22Rv1 (cell line): ENCODE data around the gene ZNF764.
"Not testable (repeated sequence)": the region's sequence is repeated elsewhere in the genome, so short reads cannot be mapped to it uniquely, and the experiment has no call there.

Experiments
- H3K27ac ChIP-seq: fragments of 450-650 bp; 2 replicates; pipeline ENCODE4 v1.5.1; 2017
- ZFX ChIP-seq: fragments of 450-650 bp; IDR thresholded peaks from 2 replicates; pipeline ENCODE4 v1.6.1; 2017; ENCODE audit warnings: antibody characterized with exemption, borderline replicate concordance
- TF ChIP-seq, protein P1 (sequence below): fragments of 450-650 bp; IDR thresholded peaks from 2 replicates; pipeline ENCODE4 v1.5.1; 2017; ENCODE audit warnings: mild to moderate bottlenecking

The ZNF764 gene

DNA sequence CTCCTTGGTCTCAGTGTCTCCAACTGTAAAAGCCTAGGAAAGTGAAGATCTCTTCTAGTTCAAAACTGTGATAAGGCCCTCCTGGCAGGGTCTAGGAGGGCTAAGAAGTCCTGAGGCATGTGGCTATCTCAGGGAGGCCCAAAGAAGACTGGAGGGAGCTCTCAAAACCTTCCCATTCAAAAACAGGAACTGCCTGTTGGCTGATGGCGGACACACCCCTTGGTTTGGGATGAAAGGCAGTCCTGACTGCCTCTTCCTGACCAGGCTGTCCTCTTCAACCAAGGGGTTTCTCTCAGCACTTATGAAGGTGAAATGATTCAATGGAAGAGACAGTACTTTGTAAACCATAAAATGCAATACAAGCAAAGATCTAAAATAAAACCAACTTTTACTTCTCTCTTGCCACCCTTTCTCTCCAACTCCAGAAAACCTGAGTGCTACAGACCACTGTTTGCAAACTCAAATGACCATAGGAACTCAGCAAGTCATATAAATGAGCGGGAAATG lies 4.7 kb downstream of the ZNF764 start:
- TF ChIP-seq, protein P1, sequence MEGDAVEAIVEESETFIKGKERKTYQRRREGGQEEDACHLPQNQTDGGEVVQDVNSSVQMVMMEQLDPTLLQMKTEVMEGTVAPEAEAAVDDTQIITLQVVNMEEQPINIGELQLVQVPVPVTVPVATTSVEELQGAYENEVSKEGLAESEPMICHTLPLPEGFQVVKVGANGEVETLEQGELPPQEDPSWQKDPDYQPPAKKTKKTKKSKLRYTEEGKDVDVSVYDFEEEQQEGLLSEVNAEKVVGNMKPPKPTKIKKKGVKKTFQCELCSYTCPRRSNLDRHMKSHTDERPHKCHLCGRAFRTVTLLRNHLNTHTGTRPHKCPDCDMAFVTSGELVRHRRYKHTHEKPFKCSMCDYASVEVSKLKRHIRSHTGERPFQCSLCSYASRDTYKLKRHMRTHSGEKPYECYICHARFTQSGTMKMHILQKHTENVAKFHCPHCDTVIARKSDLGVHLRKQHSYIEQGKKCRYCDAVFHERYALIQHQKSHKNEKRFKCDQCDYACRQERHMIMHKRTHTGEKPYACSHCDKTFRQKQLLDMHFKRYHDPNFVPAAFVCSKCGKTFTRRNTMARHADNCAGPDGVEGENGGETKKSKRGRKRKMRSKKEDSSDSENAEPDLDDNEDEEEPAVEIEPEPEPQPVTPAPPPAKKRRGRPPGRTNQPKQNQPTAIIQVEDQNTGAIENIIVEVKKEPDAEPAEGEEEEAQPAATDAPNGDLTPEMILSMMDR, result no peak
- TF ChIP-seq ZFX, result no peak
- H3K27ac ChIP-seq, result peak overlapping the region; percentile 26

DNA sequence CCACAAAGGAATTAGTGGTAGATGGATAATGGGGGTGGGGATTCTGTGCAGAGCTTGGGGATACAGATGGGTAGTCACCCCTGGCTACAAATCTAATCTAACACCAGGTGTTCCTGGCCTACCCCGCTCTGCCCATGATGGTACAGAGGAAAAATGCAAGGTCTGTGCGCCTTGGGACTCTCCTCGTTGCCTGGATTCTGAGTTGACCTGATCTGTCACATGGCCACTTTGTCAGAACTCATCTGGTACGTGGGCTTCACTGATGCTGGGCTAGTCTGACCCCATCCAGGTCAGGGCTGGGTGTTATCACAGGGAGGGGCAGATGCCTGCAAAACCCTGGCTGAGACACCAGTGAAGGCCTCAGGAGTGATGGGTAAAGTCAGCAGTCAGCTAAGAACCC lies 5.2 kb downstream of the ZNF764 start:
- H3K27ac ChIP-seq, result peak overlapping the region; percentile 26; the same call in 1 of the 2 replicates
- TF ChIP-seq ZFX, result no peak
- TF ChIP-seq, protein P1, result no peak

DNA sequence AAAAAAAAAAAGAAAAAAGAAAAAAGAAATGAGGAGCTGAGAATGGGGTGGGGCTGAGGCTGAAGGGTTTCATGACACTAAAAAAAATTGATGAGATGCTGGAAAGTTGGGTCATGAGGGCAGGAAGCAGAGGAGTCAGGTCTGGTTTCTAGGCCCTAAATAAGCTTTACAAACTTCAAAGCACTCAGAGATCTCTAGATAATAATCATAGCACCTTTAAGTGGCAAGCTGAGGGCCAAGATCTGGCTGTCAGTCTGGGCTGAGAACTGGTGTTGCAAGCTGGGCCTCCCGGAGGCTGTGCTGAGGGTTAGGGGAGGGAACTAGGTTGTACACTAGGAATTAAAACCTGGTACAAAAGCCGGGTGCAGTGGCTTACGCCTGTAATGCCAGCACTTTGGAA lies 6.4 kb downstream of the ZNF764 start:
- H3K27ac ChIP-seq, result no peak overlapping the region
- TF ChIP-seq ZFX, result no peak
- TF ChIP-seq, protein P1, result no peak

DNA sequence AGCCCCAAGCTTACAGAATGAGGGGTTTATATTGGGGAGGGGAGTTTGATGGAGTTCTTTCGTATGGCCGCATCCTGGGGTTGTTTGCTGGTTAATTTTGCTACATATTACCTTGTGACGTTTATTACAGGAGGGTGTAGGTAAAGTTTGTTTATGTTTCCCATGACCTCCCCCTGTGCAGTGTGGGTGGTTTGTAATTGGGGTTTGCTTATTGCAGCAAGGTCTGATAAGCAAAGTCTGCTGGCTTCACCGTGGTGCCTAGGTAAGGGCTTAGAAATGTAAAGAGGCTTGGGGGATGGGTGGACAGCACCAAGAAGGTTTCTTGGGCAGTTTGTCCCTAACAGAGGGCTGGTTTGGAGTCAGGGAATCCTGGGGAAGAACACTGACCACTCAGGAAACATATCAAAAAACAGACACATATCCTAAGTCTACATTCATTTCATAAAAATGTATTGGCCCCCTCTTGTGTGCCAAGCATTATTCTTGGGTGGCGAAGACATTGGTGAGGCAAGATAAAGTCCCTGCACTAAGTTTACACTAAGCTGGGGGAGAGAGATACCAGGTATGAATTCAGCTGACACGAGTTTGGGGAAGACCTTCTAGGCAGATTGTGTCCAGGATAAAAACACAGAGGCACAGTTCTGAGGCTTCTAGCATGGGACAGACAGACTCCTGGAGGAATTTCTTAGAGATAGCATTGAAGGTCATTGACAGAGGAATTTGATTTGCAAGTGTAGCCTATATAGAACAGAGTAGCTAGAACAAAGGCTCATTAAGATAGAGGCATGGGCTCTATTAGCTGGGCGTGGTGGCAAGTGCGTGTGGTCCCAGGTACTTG lies 9.5 kb downstream of the ZNF764 start:
- TF ChIP-seq, protein P1, result no peak
- TF ChIP-seq ZFX, result no peak
- no peak overlapping the region for H3K27ac ChIP-seq

DNA sequence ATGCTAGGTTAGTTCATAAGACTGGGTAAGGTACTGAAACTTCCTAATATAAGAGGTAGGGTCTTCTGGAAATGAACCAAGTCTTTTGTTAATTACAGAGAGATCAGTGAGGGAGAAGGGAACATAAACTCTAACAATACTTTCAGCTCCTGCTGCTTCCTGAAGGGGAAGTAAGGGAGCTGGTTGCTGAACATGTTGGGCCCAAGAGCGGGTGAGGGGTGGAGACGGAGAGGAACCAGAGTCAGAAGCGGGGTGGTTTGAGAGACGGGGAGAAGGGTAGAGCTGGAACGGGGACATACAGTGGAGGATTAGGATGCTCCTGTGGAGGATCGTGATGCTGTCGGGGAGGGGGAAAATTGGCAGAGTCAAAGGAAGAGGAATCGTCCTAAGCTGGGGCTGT lies 12.1 kb downstream of the ZNF764 start:
- no peak for TF ChIP-seq ZFX
- TF ChIP-seq, protein P1, result no peak
- no peak overlapping the region for H3K27ac ChIP-seq

DNA sequence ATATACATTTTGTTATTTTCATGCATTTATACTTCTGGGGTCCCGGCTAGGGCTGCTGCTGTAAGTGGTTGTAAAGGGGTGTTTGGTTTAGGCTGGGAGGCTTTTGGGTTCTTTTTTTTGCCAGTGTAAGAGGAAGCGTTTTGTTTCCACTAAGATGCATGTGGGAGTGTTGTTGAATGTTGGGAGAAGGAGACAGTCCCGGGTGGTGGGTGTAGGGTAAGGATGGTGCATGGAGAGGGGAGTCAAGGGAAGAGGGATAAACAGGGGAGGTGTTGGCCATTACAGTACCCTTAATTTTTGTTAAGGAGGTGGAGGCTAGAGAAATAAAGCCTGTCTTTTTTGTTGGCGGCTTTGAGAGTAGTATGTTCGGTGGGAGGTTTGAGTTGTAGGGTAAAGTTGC lies 15.1 kb downstream of the ZNF764 start:
- H3K27ac ChIP-seq, result no peak overlapping the region
- no peak for TF ChIP-seq ZFX
- TF ChIP-seq, protein P1, result no peak

DNA sequence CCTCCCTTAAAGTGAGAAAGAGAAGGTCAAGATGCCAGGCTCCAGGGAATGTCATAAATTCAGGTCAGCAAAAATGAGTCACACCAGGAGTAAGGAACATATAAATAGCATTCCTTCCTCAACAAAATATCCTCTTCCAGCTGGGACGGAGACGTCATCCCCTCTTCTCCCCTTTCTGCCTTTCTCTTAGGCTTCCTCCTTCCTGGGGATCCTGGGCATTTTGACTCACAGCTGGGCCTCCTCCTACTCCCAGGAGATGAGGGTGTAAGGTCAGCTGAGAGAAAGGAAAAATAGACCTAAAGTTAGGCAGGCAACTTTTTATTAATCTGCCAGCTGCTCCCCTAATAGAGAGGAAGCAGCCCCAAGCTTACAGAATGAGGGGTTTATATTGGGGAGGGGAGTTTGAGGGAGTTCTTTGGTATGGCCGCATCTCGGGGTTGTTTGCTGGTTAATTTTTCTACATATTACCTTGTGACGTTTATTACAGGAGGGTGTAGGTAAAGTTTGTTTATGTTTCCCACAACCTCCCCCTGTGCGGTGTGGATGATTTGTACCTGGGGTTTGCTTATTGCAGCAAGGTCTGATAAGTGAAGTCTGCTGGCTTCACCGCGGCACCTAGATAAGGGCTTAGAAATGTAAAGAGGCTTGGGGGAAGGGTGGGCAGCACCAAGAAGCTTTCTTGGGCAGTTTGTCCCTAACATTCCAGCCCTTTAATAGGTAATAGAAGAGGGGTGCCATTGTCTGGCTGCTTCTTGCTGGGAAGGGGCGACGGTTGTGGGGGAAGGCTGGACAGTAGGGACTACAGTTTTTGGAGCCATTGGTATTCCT lies 16.5 kb downstream of the ZNF764 start:
- TF ChIP-seq, protein P1, result no peak
- no peak for TF ChIP-seq ZFX
- no peak overlapping the region for H3K27ac ChIP-seq

DNA sequence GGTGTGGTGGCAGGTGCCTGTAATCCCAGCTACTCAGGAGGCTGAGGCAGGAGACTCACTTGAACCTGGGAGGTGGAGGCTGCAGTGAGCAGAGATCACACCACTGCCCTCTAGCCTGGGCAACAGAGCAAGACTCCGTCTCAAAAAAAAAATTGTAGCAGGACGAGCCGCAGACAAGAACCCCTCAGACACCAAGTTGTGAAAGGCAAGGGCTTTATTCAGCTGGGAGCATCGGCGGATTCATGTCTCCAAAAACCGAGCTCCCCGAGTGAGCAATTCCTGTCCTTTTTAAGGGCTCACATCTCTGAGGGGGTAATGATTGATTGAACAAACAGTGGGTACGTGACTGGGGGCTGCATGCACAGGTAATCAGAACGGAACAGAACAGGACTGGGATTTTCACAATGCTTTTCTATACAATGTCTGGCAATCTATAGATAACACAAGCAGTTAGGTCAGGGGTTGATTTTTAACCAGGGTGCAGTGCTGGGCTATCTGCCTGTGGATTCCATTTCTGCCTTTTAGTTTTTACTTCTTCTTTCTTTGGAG lies 17.2 kb downstream of the ZNF764 start:
- H3K27ac ChIP-seq, result not testable (repeated sequence)

DNA sequence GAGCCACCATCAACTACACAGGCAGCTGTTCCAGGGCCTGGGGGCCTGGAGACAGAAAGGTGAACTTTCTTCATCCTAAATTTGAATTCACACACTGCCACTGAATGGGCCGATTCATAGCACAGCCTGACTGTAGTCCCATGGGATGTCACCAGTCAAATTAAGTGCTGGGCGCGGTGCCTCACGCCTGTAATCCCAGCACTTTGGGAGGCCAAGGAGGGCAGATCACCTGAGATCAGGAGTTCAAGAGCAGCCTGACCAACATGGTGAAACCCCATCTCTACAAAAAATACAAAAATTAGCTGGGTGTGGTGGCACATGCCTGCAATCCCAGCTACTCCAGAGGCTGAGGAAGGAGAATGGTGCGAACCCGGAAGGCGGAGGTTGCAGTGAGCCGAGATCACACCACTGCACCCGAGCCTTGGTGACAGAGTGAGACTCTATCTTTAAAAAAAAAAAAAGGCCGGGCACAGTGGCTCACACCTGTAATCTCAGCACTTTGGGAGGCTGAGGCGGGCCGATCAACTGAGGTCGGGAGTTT lies 18.1 kb downstream of the ZNF764 start:
- not testable (repeated sequence) for H3K27ac ChIP-seq
